Measurements from ENCODE around the gene CBLB. TPM values are rescaled to one million over a fixed set of nuclear protein-coding genes. Genes with fewer than 3 reads are reported as not detected.

The CBLB gene
- total and polyA plus RNA-seq, 9 of the 15 experiments (the other 6 are each of a cell fraction or from before 2014, with no cell fraction given) = 1.8 to 8.1 (median 5.3) TPM

DNA sequence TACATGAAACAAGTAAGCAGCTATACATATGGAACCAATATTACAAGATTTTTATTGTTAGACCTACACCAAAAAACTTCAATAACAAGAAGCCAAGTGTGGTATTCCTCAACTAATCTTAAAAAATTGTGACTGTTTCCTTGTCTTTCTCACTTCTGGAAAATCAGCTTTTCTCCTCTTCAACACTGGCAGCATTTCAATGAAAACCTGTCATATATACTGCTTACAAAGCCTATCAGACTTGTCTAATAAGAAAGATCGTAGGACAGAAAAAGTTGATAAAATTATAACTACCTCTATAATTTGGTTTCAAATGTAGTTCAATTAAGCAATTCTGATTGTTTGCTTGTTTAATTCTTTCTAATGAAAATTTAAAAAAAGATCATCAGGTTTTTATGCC, 55.1 kb downstream of the CBLB start (continued):
- TF ChIP-seq CBFA2T2 (conservative IDR thresholded peaks at IDR 0.05) (no peak), ZSCAN32 (CRISPR knock-in tag; IDR thresholded peaks at IDR 0.05) (no peak), PPARD (CRISPR knock-in tag; IDR thresholded peaks at IDR 0.05) (no peak), SLC30A9 (CRISPR knock-in tag; IDR thresholded peaks at IDR 0.05) (no peak), RBM15 (IDR thresholded peaks at IDR 0.05; ENCODE audit: insufficient read depth, low read length) (no peak), ZNF121 (CRISPR knock-in tag; conservative IDR thresholded peaks at IDR 0.05) (no peak), SMC3 (conservative IDR thresholded peaks at IDR 0.05; ENCODE audit: insufficient read depth, low read depth, low read length) (no peak), TBP (optimal IDR thresholded peaks at IDR 0.05; ENCODE audit: low read depth, low read length) (no peak), SNIP1 (IDR thresholded peaks at IDR 0.05; ENCODE audit: low read depth) (no peak), ZNF75A (CRISPR knock-in tag; IDR thresholded peaks at IDR 0.05) (no peak)
- TF ChIP-seq, protein P1, sequence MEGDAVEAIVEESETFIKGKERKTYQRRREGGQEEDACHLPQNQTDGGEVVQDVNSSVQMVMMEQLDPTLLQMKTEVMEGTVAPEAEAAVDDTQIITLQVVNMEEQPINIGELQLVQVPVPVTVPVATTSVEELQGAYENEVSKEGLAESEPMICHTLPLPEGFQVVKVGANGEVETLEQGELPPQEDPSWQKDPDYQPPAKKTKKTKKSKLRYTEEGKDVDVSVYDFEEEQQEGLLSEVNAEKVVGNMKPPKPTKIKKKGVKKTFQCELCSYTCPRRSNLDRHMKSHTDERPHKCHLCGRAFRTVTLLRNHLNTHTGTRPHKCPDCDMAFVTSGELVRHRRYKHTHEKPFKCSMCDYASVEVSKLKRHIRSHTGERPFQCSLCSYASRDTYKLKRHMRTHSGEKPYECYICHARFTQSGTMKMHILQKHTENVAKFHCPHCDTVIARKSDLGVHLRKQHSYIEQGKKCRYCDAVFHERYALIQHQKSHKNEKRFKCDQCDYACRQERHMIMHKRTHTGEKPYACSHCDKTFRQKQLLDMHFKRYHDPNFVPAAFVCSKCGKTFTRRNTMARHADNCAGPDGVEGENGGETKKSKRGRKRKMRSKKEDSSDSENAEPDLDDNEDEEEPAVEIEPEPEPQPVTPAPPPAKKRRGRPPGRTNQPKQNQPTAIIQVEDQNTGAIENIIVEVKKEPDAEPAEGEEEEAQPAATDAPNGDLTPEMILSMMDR (IDR thresholded peaks at IDR 0.05 in 2 of 3, conservative IDR thresholded peaks at IDR 0.05 in 1 of 3; ENCODE audit: insufficient read depth in 2 of 3, low read depth in 1 of 3, low read length in 3 of 3) = no peak

DNA sequence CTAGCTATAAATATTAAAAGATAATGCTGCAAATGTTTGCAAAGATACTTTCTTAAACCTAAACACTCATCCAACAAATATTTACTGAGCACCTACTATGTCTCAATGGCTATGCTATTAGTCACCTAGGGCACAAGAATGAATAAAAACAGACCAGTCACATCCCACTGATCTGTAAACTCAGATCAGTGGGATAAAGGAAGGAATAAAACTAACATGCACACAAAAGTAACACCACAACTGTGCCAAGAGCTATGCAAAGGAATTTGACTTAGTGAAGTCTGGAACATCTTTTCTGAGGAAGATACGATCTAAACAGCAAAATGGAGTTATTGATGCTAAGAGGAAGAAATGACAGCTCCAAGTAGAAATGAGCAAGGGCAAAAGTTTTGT, 56.6 kb downstream of the CBLB start:
- 50% methylated on average over 1 of the region's 1 CpG for WGBS (ENCODE audit: insufficient coverage, low coverage, missing lambda C conversion rate)
- H3K79me2 ChIP-seq (ENCODE audit: control insufficient read depth, insufficient read depth, low read length) = no peaks in the 10 kb centered on the region
- H2AFZ ChIP-seq (ENCODE audit: low read depth, low read length) = no peak overlapping the region
- no peaks in the 10 kb centered on the region for H3K36me3 ChIP-seq (ENCODE audit: control insufficient read depth, insufficient read depth, low read length)
- intact Hi-C loops (cut with micrococcal nuclease) (no loop called here), in situ Hi-C loops (cut with MboI) (no loop called here)
- no TSS peak for BruUV-seq (replicated peaks)
- H3K27ac ChIP-seq (ENCODE audit: extremely low read depth, low read depth, low read length) = no peak overlapping the region
- H3K4me3 ChIP-seq = no peak overlapping the region
- H4K20me1 ChIP-seq (replicated peaks; ENCODE audit: control insufficient read depth, insufficient read depth, low read length) = no peaks in the 10 kb centered on the region
- no peaks in the 10 kb centered on the region; a peak in 1 of 5 replicates for H3K4me1 ChIP-seq (replicated peaks in 1 of 2; ENCODE audit: control insufficient read depth in 2 of 2, insufficient read depth in 2 of 2, low read length in 2 of 2)
- H3K9ac ChIP-seq (ENCODE audit: insufficient read depth in 1 of 2, low read depth in 2 of 2, low read length in 2 of 2) = no peak overlapping the region
- ATAC-seq (no peak), DNase-seq (ENCODE audit: extremely low read depth in 1 of 4, low spot score in 3 of 4) (no peak), FAIRE-seq (no peak)
- no peaks in the 10 kb centered on the region for H3K9me1 ChIP-seq (ENCODE audit: control insufficient read depth, insufficient read depth, low read length)
- ChIA-PET CTCF (ENCODE audit: low intra/inter-chr PET ratio) (interaction anchor here (0.6 kb wide), 1 partner anchor 721 kb away, joined by 3 read pairs; no protein-coding TSS in a partner anchor), POLR2A (no interaction called here)
- no peak overlapping the region for H3K4me2 ChIP-seq (ENCODE audit: insufficient read depth, low read length)
- no peaks in the 10 kb centered on the region for H3K27me3 ChIP-seq (ENCODE audit: control insufficient read depth in 2 of 2, insufficient read depth in 2 of 2, low read length in 2 of 2)
- H3K9me3 ChIP-seq (replicated peaks; ENCODE audit: control insufficient read depth, insufficient read depth, low read depth, low read length) = no peaks in the 10 kb centered on the region
- TF ChIP-seq ZBTB8A (IDR thresholded peaks at IDR 0.05; ENCODE audit: partially characterized antibody) (no peak), SNIP1 (IDR thresholded peaks at IDR 0.05; ENCODE audit: low read depth) (no peak), NUFIP1 (IDR thresholded peaks at IDR 0.05; ENCODE audit: partially characterized antibody) (no peak)
- TF ChIP-seq, protein P2, sequence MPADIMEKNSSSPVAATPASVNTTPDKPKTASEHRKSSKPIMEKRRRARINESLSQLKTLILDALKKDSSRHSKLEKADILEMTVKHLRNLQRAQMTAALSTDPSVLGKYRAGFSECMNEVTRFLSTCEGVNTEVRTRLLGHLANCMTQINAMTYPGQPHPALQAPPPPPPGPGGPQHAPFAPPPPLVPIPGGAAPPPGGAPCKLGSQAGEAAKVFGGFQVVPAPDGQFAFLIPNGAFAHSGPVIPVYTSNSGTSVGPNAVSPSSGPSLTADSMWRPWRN (IDR thresholded peaks at IDR 0.05; ENCODE audit: low read depth) = no peak
- TF ChIP-seq, protein P3, sequence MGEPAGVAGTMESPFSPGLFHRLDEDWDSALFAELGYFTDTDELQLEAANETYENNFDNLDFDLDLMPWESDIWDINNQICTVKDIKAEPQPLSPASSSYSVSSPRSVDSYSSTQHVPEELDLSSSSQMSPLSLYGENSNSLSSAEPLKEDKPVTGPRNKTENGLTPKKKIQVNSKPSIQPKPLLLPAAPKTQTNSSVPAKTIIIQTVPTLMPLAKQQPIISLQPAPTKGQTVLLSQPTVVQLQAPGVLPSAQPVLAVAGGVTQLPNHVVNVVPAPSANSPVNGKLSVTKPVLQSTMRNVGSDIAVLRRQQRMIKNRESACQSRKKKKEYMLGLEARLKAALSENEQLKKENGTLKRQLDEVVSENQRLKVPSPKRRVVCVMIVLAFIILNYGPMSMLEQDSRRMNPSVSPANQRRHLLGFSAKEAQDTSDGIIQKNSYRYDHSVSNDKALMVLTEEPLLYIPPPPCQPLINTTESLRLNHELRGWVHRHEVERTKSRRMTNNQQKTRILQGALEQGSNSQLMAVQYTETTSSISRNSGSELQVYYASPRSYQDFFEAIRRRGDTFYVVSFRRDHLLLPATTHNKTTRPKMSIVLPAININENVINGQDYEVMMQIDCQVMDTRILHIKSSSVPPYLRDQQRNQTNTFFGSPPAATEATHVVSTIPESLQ (CRISPR knock-in tag; IDR thresholded peaks at IDR 0.05) = no peak
- TF ChIP-seq, protein P4, sequence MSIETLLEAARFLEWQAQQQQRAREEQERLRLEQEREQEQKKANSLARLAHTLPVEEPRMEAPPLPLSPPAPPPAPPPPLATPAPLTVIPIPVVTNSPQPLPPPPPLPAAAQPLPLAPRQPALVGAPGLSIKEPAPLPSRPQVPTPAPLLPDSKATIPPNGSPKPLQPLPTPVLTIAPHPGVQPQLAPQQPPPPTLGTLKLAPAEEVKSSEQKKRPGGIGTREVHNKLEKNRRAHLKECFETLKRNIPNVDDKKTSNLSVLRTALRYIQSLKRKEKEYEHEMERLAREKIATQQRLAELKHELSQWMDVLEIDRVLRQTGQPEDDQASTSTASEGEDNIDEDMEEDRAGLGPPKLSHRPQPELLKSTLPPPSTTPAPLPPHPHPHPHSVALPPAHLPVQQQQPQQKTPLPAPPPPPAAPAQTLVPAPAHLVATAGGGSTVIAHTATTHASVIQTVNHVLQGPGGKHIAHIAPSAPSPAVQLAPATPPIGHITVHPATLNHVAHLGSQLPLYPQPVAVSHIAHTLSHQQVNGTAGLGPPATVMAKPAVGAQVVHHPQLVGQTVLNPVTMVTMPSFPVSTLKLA (conservative IDR thresholded peaks at IDR 0.05) = no peak

All from K562 (cell line).